ENCODE data around the gene PHAF1.
A peak's percentile ranks its signal among the peaks of the same experiment; 100 is the strongest.
"Not testable (repeated sequence)": the region's sequence is repeated elsewhere in the genome, so short reads cannot be mapped to it uniquely, and the experiment has no call there.

The PHAF1 gene

GRCh38 chr16:67105246-67105645, 4.5 kb upstream of the PHAF1 start:
- DNase-seq, result peak in 1 of 2 experiments; percentile 29

- DNase-seq, result no peak
Observed at GRCh38 chr16:67105881-67106280, 3.9 kb upstream of the PHAF1 start.

GRCh38 chr16:67108489-67108888, 1.3 kb upstream of the PHAF1 start:
- DNase-seq, result no peak

GRCh38 chr16:67108931-67109406, 772 bp upstream of the PHAF1 start:
- no peak for DNase-seq

GRCh38 chr16:67111951-67112444, 2.3 kb downstream of the PHAF1 start:
- DNase-seq, result no peak

- no peak for DNase-seq
Observed at GRCh38 chr16:67112591-67113399, 3.1 kb downstream of the PHAF1 start.

GRCh38 chr16:67114793-67115192, 5.1 kb downstream of the PHAF1 start:
- DNase-seq, result no peak

GRCh38 chr16:67115639-67116038, 5.9 kb downstream of the PHAF1 start:
- DNase-seq, result no peak

- DNase-seq, result peak; percentile 32 to 36
Observed at GRCh38 chr16:67116388-67117311, 6.9 kb downstream of the PHAF1 start.

- DNase-seq, result no peak
Observed at GRCh38 chr16:67117716-67118115, 8.0 kb downstream of the PHAF1 start.

GRCh38 chr16:67120025-67120424, 10.3 kb downstream of the PHAF1 start:
- no peak for DNase-seq

- not testable (repeated sequence) for DNase-seq
Observed at GRCh38 chr16:67122799-67123198, 13.1 kb downstream of the PHAF1 start.

GRCh38 chr16:67128417-67128816, 18.7 kb downstream of the PHAF1 start:
- DNase-seq, result no peak

GRCh38 chr16:67128887-67129286, 19.1 kb downstream of the PHAF1 start:
- DNase-seq, result no peak

GRCh38 chr16:67129422-67129821, 19.7 kb downstream of the PHAF1 start:
- no peak for DNase-seq

GRCh38 chr16:67137605-67138004, 27.9 kb downstream of the PHAF1 start:
- DNase-seq, result no peak

GRCh38 chr16:67141391-67141790, 31.6 kb downstream of the PHAF1 start:
- no peak for DNase-seq

GRCh38 chr16:67142342-67142741, 32.6 kb downstream of the PHAF1 start:
- DNase-seq, result no peak

GRCh38 chr16:67144943-67145342, 35.2 kb downstream of the PHAF1 start:
- DNase-seq, result no peak

GRCh38 chr16:67145746-67146145, 36.0 kb downstream of the PHAF1 start:
- no peak for DNase-seq

- DNase-seq, result no peak
Observed at GRCh38 chr16:67146523-67147357, 37.0 kb downstream of the PHAF1 start.

GRCh38 chr16:67147437-67148140, 37.8 kb downstream of the PHAF1 start:
- no peak for DNase-seq

Data from Kasumi-1 (cell line).